Activated T-helper 17 cell treated with anti-CD3 and anti-CD28 coated beads, Interleukin-2, amount 50 U/mL, for 72 hours (primary cell): Measurements from ENCODE around the gene MRLN. TPM values are rescaled to one million over a fixed set of nuclear protein-coding genes. Genes with fewer than 3 reads are reported as not detected.

Source experiments
- ATAC-seq: fragments of 150-1000 bp; cut with Tn5 transposase; replicated peaks from 2 replicates; pipeline ENCODE4 v1.10.0; 2021; ENCODE audit warnings: mild to moderate bottlenecking, moderate library complexity
- H3K27ac Mint-ChIP-seq: one replicate; pipeline ENCODE4 v1.8.0; 2022; ENCODE audit warnings: mixed read lengths
- H3K27me3 Mint-ChIP-seq: one replicate; pipeline ENCODE4 v1.8.0; 2022; ENCODE audit warnings: mixed read lengths
- H3K36me3 Mint-ChIP-seq: one replicate; pipeline ENCODE4 v1.8.0; 2022; ENCODE audit warnings: low read depth, mild to moderate bottlenecking, mixed read lengths
- H3K4me1 Mint-ChIP-seq: one replicate; pipeline ENCODE4 v1.8.0; 2022; ENCODE audit warnings: mixed read lengths
- H3K4me3 Mint-ChIP-seq: one replicate; pipeline ENCODE4 v1.8.0; 2022; ENCODE audit warnings: mild to moderate bottlenecking, mixed read lengths
- H3K9me3 Mint-ChIP-seq: one replicate; pipeline ENCODE4 v1.8.0; 2022; ENCODE audit warnings: mixed read lengths
- total RNA-seq, 2 donors: library from RNA; stranded (reverse); gene quantifications; one replicate each; pipeline ENCODE4 v1.2.3, GENCODE V29; 2022

Gene MRLN
- total RNA-seq, 2 donors from 2014 or later, result 0.74 TPM; not detected in 1

GRCh38 chr10:59704630-59705029 lies 48.6 kb downstream of the MRLN start:
- Mint-ChIP-seq H3K4me1 (no peaks in the 10 kb centered on the region), H3K27ac (no peak overlapping the region), H3K27me3 (peaks cover 47% of the 10 kb centered on the region), H3K4me3 (no peak overlapping the region), H3K36me3 (no peaks in the 10 kb centered on the region), H3K9me3 (no peaks in the 10 kb centered on the region)
- ATAC-seq, result no peak

GRCh38 chr10:59702347-59702746 lies 50.9 kb downstream of the MRLN start:
- Mint-ChIP-seq H3K27ac (no peak overlapping the region), H3K36me3 (no peaks in the 10 kb centered on the region), H3K4me1 (no peaks in the 10 kb centered on the region), H3K9me3 (no peaks in the 10 kb centered on the region), H3K4me3 (no peak overlapping the region), H3K27me3 (peaks cover 45% of the 10 kb centered on the region)
- ATAC-seq, result peak; percentile 59

DNA sequence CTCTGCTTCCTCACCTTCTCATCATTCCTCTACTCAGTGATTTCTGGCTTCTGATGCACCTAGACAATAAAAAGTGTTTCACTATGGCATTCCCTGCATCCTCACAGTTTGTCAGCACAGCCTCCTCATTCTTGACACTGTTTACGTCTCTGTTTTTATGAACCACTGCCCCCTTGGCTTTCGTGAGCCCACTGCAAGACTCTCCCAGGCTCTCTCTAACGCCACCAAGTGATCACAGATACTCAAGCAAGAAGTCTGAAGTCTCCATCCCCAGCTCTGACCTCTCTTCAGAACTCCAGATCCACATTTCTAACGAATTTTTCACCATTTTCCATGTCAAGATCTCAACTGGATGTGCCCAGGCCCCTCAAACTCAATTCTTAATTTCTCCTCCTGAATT lies 52.5 kb downstream of the MRLN start:
- Mint-ChIP-seq H3K36me3 (no peaks in the 10 kb centered on the region), H3K27me3 (peaks cover 31% of the 10 kb centered on the region), H3K4me3 (no peak overlapping the region), H3K4me1 (no peaks in the 10 kb centered on the region), H3K9me3 (no peaks in the 10 kb centered on the region), H3K27ac (no peak overlapping the region)
- no peak for ATAC-seq

- H3K27ac Mint-ChIP-seq, result no peak overlapping the region
Observed at GRCh38 chr10:59698326-59698725, 54.9 kb downstream of the MRLN start.

DNA sequence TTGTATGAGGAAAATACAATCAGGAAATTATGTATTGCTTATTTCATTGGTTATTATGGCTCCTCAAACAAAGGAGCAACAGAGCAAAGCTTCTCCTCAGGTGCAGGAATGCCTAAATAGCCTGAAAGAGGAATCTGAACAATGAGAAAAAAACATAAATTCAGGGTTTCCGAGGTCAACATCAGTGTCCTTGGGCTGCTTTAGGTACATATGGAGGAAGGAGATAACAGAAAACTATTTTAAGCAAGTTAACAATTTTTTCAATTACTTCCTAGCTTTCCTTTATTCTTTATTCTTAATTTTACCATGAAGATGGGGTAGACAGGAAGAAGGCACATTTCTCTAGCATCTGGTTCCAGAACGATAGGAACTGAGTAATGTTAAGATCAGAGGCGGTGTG lies 57.6 kb downstream of the MRLN start:
- H3K4me1 Mint-ChIP-seq, result no peaks in the 10 kb centered on the region
- no peak overlapping the region for H3K27ac Mint-ChIP-seq
- no peak overlapping the region for H3K4me3 Mint-ChIP-seq
- no peak for ATAC-seq
- no peaks in the 10 kb centered on the region for H3K9me3 Mint-ChIP-seq
- H3K36me3 Mint-ChIP-seq, result no peaks in the 10 kb centered on the region
- H3K27me3 Mint-ChIP-seq, result peaks cover 10% of the 10 kb centered on the region

More at GRCh38 chr10:59698326-59698725, 54.9 kb downstream of the MRLN start:
- H3K36me3 Mint-ChIP-seq, result no peaks in the 10 kb centered on the region
- H3K27me3 Mint-ChIP-seq, result peaks cover 20% of the 10 kb centered on the region
- H3K4me3 Mint-ChIP-seq, result no peak overlapping the region
- no peaks in the 10 kb centered on the region for H3K9me3 Mint-ChIP-seq
- ATAC-seq, result no peak
- no peaks in the 10 kb centered on the region for H3K4me1 Mint-ChIP-seq

DNA sequence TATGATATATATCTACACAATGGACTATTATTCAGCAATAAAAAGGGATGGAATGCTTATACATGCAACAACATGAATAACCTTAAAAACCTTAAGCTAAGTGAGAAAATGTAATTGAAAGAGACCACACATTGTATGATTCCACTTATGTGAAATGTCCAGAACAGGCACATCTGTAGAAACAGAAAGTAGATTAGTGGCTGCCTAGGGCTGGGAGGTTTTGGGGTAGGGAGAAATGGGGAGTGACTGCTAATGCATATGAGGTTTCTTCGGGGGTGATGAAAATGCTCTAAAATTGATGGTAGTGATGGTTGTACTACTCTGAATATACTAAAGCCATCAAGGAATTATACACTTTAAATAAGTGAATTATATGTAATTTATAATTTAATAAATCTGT lies 58.3 kb downstream of the MRLN start:
- H3K4me1 Mint-ChIP-seq, result no peaks in the 10 kb centered on the region
- ATAC-seq, result no peak
- H3K4me3 Mint-ChIP-seq, result no peak overlapping the region
- H3K27me3 Mint-ChIP-seq, result peaks cover 9% of the 10 kb centered on the region
- no peak overlapping the region for H3K27ac Mint-ChIP-seq
- H3K9me3 Mint-ChIP-seq, result no peaks in the 10 kb centered on the region
- H3K36me3 Mint-ChIP-seq, result no peaks in the 10 kb centered on the region

DNA sequence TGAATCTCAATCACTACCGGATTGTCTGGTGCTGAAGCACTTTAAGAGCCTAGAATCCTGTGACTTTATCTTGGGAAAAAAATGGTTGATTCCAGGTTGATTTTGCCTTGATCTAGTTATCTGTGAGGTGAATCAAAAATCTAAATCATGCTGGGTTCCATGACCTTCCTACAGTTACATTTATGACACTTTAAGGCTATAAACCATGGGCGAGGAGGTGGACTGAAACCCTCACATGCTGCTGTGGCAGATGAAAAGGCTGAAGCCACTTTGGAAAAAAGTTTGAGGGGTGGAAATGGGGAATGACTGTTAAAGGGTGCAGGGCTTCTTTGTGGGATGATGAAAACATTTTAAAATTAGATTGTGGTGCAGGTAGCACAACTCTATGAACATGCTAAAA lies 61.1 kb downstream of the MRLN start:
- no peaks in the 10 kb centered on the region for H3K27me3 Mint-ChIP-seq
- H3K27ac Mint-ChIP-seq, result no peak overlapping the region
- no peaks in the 10 kb centered on the region for H3K4me1 Mint-ChIP-seq
- no peak for ATAC-seq
- no peaks in the 10 kb centered on the region for H3K9me3 Mint-ChIP-seq
- H3K36me3 Mint-ChIP-seq, result no peaks in the 10 kb centered on the region
- H3K4me3 Mint-ChIP-seq, result no peak overlapping the region

- H3K4me1 Mint-ChIP-seq, result no peaks in the 10 kb centered on the region
- no peaks in the 10 kb centered on the region for H3K27me3 Mint-ChIP-seq
- no peak overlapping the region for H3K4me3 Mint-ChIP-seq
- no peaks in the 10 kb centered on the region for H3K36me3 Mint-ChIP-seq
- ATAC-seq, result no peak
- H3K27ac Mint-ChIP-seq, result no peak overlapping the region
- no peaks in the 10 kb centered on the region for H3K9me3 Mint-ChIP-seq
Observed at GRCh38 chr10:59688921-59689351, 64.3 kb downstream of the MRLN start.

- Mint-ChIP-seq H3K27ac (no peak overlapping the region), H3K27me3 (no peaks in the 10 kb centered on the region), H3K36me3 (no peaks in the 10 kb centered on the region), H3K4me1 (no peaks in the 10 kb centered on the region), H3K4me3 (no peak overlapping the region), H3K9me3 (no peaks in the 10 kb centered on the region)
- ATAC-seq, result no peak
Observed at GRCh38 chr10:59687657-59688056, 65.6 kb downstream of the MRLN start.

Other genes starting within 250 kb of the MRLN start
- 1 to 10 TPM in 1 of 2 donors, under 1 TPM in 1; 0.42 to 2.2 TPM for gene SLC16A9, start 43.6 kb downstream of the MRLN start, total RNA-seq
- gene CCDC6, start 153.1 kb upstream of the MRLN start, total RNA-seq, result 10 to 100 TPM; 34.4 to 49.1 TPM